MCF 10A (cell line): ENCODE measurements around the gene ZC3H12C. TPM values are rescaled to one million over a fixed set of nuclear protein-coding genes. Genes with fewer than 3 reads are reported as not detected.
A peak's percentile ranks its signal among the peaks of the same experiment; 100 is the strongest.

Experiments used
- BruUV-seq: library from RNA; stranded (reverse); fragments of 400-500 nt; replicated peaks from 2 replicates; lab custom pipeline; 2021; lab: Mats Ljungman, UMichigan
- CTCF ChIA-PET: fragments of 300-600 bp; sonication (Branson Sonifier 250); formaldehyde crosslinking; extraction: SDS; loops from one replicate; lab custom pipeline; 2021; ENCODE audit warnings: antibody characterized with exemption, inconsistent platforms; lab: Yijun Ruan, JAX
- POLR2A ChIA-PET: fragments of 300-600, 350-650 bp; sonication (Branson Sonifier 250); formaldehyde crosslinking; extraction: SDS; loops from one replicate; lab custom pipeline; 2020; ENCODE audit warnings: antibody characterized with exemption, inconsistent platforms; lab: Yijun Ruan, JAX
- DNase-seq: peaks from one replicate; pipeline ENCODE4 v3.0.0-alpha.2; 2018; ENCODE audit not compliant: unreplicated experiment
- H3K27ac Mint-ChIP-seq: one replicate; pipeline ENCODE4 v1.8.0; 2022; ENCODE audit warnings: mild to moderate bottlenecking, low read depth, mixed read lengths; ENCODE audit not compliant: unreplicated experiment
- H3K27me3 Mint-ChIP-seq: one replicate; pipeline ENCODE4 v1.8.0; 2022; ENCODE audit warnings: mixed read lengths; ENCODE audit not compliant: insufficient read depth, unreplicated experiment
- H3K36me3 Mint-ChIP-seq: one replicate; pipeline ENCODE4 v1.8.0; 2022; ENCODE audit warnings: mild to moderate bottlenecking, moderate library complexity, mixed read lengths; ENCODE audit not compliant: insufficient read depth, unreplicated experiment
- H3K4me1 Mint-ChIP-seq: one replicate; pipeline ENCODE4 v1.8.0; 2022; ENCODE audit warnings: mixed read lengths; ENCODE audit not compliant: insufficient read depth, unreplicated experiment
- H3K4me3 Mint-ChIP-seq: one replicate; pipeline ENCODE4 v1.8.0; 2022; ENCODE audit warnings: mild to moderate bottlenecking, moderate library complexity, mixed read lengths; ENCODE audit not compliant: unreplicated experiment
- H3K9me3 Mint-ChIP-seq: one replicate; pipeline ENCODE4 v1.8.0; 2022; ENCODE audit warnings: mixed read lengths; ENCODE audit not compliant: unreplicated experiment
- intact Hi-C: fragments of 100-400 bp; cut with micrococcal nuclease; formaldehyde crosslinking; loops from 2 replicates; pipeline ENCODE4 v1.14.1; 2022
- total RNA-seq: library from RNA; stranded (reverse); gene quantifications from 2 replicates; pipeline ENCODE4 v1.2.3, GENCODE V29; 2022
- TF ChIP-seq, protein P1 (sequence below): fragments of 200-600 bp; IDR thresholded peaks from one replicate; pipeline ENCODE4 v1.8.0; 2022; ENCODE audit warnings: antibody characterized with exemption, mild to moderate bottlenecking; ENCODE audit not compliant: unreplicated experiment

Gene ZC3H12C
- total RNA-seq, 1 experiment from 2014 or later, result 37.7 TPM

DNA sequence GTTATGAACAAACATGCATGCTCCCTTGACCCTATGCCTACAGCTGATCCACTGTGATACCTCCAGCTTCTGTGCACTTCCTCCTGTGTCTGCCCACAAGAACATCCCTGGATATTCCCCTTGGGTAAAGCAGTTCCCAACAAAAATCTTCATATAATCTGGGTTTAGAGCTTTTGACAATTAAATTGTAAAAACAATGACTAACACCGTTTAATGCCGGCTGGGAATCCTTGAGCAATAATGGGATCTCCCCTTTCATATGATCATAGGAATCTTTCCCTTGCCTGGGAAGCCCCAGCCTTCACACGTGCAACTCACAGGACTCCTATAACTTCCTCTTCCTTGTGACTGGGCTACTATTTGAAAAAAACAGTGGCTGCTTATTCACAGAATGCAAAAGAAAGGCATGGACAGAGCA lies 6.3 kb upstream of the ZC3H12C start:
- Mint-ChIP-seq H3K4me1 (peaks cover 26% of the 10 kb centered on the region), H3K36me3 (no peaks in the 10 kb centered on the region), H3K27me3 (no peaks in the 10 kb centered on the region), H3K4me3 (peak overlapping the region; percentile 26), H3K9me3 (no peaks in the 10 kb centered on the region), H3K27ac (peak overlapping the region; percentile 92)
- CTCF ChIA-PET, result interaction anchor here (1.3 to 2.2 kb wide), 2 partner anchors 9 to 146 kb away, joined by 4 to 6 read pairs; no protein-coding TSS in a partner anchor
- DNase-seq, result peak; percentile 86
- TF ChIP-seq, protein P1, sequence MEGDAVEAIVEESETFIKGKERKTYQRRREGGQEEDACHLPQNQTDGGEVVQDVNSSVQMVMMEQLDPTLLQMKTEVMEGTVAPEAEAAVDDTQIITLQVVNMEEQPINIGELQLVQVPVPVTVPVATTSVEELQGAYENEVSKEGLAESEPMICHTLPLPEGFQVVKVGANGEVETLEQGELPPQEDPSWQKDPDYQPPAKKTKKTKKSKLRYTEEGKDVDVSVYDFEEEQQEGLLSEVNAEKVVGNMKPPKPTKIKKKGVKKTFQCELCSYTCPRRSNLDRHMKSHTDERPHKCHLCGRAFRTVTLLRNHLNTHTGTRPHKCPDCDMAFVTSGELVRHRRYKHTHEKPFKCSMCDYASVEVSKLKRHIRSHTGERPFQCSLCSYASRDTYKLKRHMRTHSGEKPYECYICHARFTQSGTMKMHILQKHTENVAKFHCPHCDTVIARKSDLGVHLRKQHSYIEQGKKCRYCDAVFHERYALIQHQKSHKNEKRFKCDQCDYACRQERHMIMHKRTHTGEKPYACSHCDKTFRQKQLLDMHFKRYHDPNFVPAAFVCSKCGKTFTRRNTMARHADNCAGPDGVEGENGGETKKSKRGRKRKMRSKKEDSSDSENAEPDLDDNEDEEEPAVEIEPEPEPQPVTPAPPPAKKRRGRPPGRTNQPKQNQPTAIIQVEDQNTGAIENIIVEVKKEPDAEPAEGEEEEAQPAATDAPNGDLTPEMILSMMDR, result no peak
- no TSS peak for BruUV-seq
- intact Hi-C loops, result no loop called here
- POLR2A ChIA-PET, result interaction anchor here (0.7 to 3.2 kb wide), 16 partner anchors 7 to 1389 kb away, joined by 3 to 29 read pairs (median 5); partner anchors contain the start of gene ZC3H12C

- Mint-ChIP-seq H3K27me3 (no peaks in the 10 kb centered on the region), H3K4me1 (peaks cover 24% of the 10 kb centered on the region), H3K4me3 (no peak overlapping the region), H3K36me3 (peaks cover 10% of the 10 kb centered on the region), H3K9me3 (no peaks in the 10 kb centered on the region), H3K27ac (peak overlapping the region; percentile 92)
- BruUV-seq, result no TSS peak
- DNase-seq, result no peak
- intact Hi-C loops, result no loop called here
- ChIA-PET POLR2A (interaction anchor here (0.6 to 3.2 kb wide), 13 partner anchors 10 to 147 kb away, joined by 3 to 29 read pairs (median 5); no protein-coding TSS in a partner anchor), CTCF (interaction anchor here (0.7 to 1.3 kb wide), 2 partner anchors 10 kb away, joined by 5 to 6 read pairs; no protein-coding TSS in a partner anchor)
- TF ChIP-seq, protein P1, result no peak
Observed at GRCh38 chr11:110087812-110088534, 5.2 kb upstream of the ZC3H12C start.

- intact Hi-C loops, result no loop called here
- Mint-ChIP-seq H3K27me3 (no peaks in the 10 kb centered on the region), H3K36me3 (peaks cover 11% of the 10 kb centered on the region), H3K27ac (no peak overlapping the region), H3K9me3 (no peaks in the 10 kb centered on the region), H3K4me1 (peaks cover 20% of the 10 kb centered on the region), H3K4me3 (no peak overlapping the region)
- TF ChIP-seq, protein P1, result no peak
- CTCF ChIA-PET, result interaction anchor here (0.6 to 0.7 kb wide), 2 partner anchors 11 to 103 kb away, joined by 3 to 5 read pairs; no protein-coding TSS in a partner anchor
- BruUV-seq, result no TSS peak
- DNase-seq, result no peak
- POLR2A ChIA-PET, result interaction anchor here (0.6 to 1.6 kb wide), 3 partner anchors 11 to 28 kb away, joined by 3 to 8 read pairs (median 4); no protein-coding TSS in a partner anchor
Observed at GRCh38 chr11:110088535-110089344, 4.5 kb upstream of the ZC3H12C start.
